HEK293 (cell line): ENCODE measurements around the gene TNFRSF14.

Experiments used
- ZNF174 ChIP-seq: fragments of 450-650 bp; formaldehyde crosslinking; IDR thresholded peaks from 2 replicates; pipeline ENCODE4 v1.5.0; 2017; ENCODE audit warnings: missing biosample characterization, mild to moderate bottlenecking, missing genetic modification characterization
- ZNF19 ChIP-seq: fragments of 450-650 bp; formaldehyde crosslinking; IDR thresholded peaks from 2 replicates; pipeline ENCODE4; 2016; ENCODE audit warnings: missing biosample characterization, missing genetic modification characterization, low read depth
- ZNF354C ChIP-seq: fragments of 450-650 bp; formaldehyde crosslinking; IDR thresholded peaks from 2 replicates; pipeline ENCODE4 v1.5.1; 2016; ENCODE audit warnings: missing biosample characterization, missing genetic modification characterization, low read depth, borderline replicate concordance
- ZNF521 ChIP-seq: fragments of 450-650 bp; formaldehyde crosslinking; IDR thresholded peaks from 2 replicates; pipeline ENCODE4 v1.5.1; 2017; ENCODE audit warnings: missing biosample characterization, mild to moderate bottlenecking, missing genetic modification characterization
- ZNF571 ChIP-seq: fragments of 450-650 bp; formaldehyde crosslinking; IDR thresholded peaks from 2 replicates; pipeline ENCODE4 v1.5.0; 2017; ENCODE audit warnings: missing biosample characterization, missing genetic modification characterization
- ZNF785 ChIP-seq: fragments of 450-650 bp; formaldehyde crosslinking; IDR thresholded peaks from 2 replicates; pipeline ENCODE4 v1.5.1; 2016; ENCODE audit warnings: missing biosample characterization, missing genetic modification characterization
- ZSCAN16 ChIP-seq: fragments of 450-650 bp; formaldehyde crosslinking; IDR thresholded peaks from 2 replicates; pipeline ENCODE4 v1.5.1; 2016; ENCODE audit warnings: missing biosample characterization, missing genetic modification characterization
- TF ChIP-seq, protein P1 (sequence below): fragments of 450-650 bp; formaldehyde crosslinking; IDR thresholded peaks from 2 replicates; pipeline ENCODE4 v1.5.1; 2016; ENCODE audit warnings: missing biosample characterization, missing genetic modification characterization
- TF ChIP-seq, protein P2 (sequence below): fragments of 450-650 bp; formaldehyde crosslinking; IDR thresholded peaks from 2 replicates; pipeline ENCODE4; 2016; ENCODE audit warnings: missing biosample characterization, missing genetic modification characterization
- TF ChIP-seq, protein P3 (sequence below): fragments of 450-650 bp; formaldehyde crosslinking; IDR thresholded peaks from 2 replicates; pipeline ENCODE4 v1.5.1; 2016; ENCODE audit warnings: missing biosample characterization, missing genetic modification characterization, borderline replicate concordance
- TF ChIP-seq, protein P4 (sequence below): fragments of 450-650 bp; formaldehyde crosslinking; IDR thresholded peaks from 2 replicates; pipeline ENCODE4 v1.5.1; 2016; ENCODE audit warnings: missing biosample characterization, missing genetic modification characterization
- TF ChIP-seq, protein P5 (sequence below): IDR thresholded peaks from 2 replicates; pipeline ENCODE4 v1.6.1; 2011; ENCODE audit warnings: mild to moderate bottlenecking, low read depth, low read length, borderline replicate concordance
- TF ChIP-seq, protein P6 (sequence below): fragments of 450-650 bp; formaldehyde crosslinking; IDR thresholded peaks from 2 replicates; pipeline ENCODE4 v1.5.1; 2016; ENCODE audit warnings: missing biosample characterization, missing genetic modification characterization
- TF ChIP-seq, protein P7 (sequence below): fragments of 450-650 bp; formaldehyde crosslinking; IDR thresholded peaks from 2 replicates; pipeline ENCODE4 v1.5.1; 2016; ENCODE audit warnings: missing biosample characterization, missing genetic modification characterization, low read depth
- TF ChIP-seq, protein P8 (sequence below): fragments of 450-650 bp; formaldehyde crosslinking; IDR thresholded peaks from 2 replicates; pipeline ENCODE4 v1.5.1; 2016; ENCODE audit warnings: missing biosample characterization, missing genetic modification characterization

Gene TNFRSF14

DNA sequence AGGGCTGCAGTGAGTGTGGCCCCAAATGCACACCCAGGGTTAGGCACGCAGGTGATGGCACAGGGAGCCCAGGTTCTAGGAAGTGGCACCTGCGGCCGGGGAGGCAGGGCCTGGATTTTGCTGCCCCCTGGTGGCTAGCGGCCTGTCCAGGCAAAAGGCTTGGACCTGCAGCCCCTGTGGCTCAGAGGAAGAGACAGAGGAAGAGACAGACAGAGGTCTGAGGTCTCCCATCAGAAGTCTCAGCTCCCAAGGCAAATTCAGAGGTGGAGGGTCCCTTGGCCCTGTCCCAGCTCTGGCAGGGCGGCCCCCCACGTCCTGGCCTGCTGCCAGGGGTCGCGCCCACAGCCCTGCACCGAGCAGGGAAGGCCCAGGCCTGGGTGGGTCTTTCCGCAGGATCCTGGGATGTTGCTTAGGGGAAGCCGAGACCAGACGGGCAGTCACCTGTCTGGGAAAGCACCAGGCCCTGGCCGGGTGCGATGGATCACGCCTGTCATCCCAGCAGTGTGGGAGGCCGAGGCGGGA is 8.0 kb upstream of the TNFRSF14 start (continued):
- TF ChIP-seq ZNF354C (tag by site-specific recombination): no peak
- TF ChIP-seq, protein P1, sequence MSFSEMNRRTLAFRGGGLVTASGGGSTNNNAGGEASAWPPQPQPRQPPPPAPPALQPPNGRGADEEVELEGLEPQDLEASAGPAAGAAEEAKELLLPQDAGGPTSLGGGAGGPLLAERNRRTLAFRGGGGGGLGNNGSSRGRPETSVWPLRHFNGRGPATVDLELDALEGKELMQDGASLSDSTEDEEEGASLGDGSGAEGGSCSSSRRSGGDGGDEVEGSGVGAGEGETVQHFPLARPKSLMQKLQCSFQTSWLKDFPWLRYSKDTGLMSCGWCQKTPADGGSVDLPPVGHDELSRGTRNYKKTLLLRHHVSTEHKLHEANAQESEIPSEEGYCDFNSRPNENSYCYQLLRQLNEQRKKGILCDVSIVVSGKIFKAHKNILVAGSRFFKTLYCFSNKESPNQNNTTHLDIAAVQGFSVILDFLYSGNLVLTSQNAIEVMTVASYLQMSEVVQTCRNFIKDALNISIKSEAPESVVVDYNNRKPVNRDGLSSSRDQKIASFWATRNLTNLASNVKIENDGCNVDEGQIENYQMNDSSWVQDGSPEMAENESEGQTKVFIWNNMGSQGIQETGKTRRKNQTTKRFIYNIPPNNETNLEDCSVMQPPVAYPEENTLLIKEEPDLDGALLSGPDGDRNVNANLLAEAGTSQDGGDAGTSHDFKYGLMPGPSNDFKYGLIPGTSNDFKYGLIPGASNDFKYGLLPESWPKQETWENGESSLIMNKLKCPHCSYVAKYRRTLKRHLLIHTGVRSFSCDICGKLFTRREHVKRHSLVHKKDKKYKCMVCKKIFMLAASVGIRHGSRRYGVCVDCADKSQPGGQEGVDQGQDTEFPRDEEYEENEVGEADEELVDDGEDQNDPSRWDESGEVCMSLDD (tag by site-specific recombination): peak; percentile 40; the same call in 1 of the 2 replicates
- TF ChIP-seq ZNF785 (tag by site-specific recombination): no peak
- no peak for TF ChIP-seq ZNF571
- TF ChIP-seq, protein P2, sequence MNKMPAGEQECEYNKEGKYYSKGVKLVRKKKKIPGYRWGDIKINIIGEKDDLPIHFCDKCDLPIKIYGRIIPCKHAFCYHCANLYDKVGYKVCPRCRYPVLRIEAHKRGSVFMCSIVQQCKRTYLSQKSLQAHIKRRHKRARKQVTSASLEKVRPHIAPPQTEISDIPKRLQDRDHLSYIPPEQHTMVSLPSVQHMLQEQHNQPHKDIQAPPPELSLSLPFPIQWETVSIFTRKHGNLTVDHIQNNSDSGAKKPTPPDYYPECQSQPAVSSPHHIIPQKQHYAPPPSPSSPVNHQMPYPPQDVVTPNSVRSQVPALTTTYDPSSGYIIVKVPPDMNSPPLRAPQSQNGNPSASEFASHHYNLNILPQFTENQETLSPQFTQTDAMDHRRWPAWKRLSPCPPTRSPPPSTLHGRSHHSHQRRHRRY (tag by site-specific recombination): no peak
- TF ChIP-seq, protein P3, sequence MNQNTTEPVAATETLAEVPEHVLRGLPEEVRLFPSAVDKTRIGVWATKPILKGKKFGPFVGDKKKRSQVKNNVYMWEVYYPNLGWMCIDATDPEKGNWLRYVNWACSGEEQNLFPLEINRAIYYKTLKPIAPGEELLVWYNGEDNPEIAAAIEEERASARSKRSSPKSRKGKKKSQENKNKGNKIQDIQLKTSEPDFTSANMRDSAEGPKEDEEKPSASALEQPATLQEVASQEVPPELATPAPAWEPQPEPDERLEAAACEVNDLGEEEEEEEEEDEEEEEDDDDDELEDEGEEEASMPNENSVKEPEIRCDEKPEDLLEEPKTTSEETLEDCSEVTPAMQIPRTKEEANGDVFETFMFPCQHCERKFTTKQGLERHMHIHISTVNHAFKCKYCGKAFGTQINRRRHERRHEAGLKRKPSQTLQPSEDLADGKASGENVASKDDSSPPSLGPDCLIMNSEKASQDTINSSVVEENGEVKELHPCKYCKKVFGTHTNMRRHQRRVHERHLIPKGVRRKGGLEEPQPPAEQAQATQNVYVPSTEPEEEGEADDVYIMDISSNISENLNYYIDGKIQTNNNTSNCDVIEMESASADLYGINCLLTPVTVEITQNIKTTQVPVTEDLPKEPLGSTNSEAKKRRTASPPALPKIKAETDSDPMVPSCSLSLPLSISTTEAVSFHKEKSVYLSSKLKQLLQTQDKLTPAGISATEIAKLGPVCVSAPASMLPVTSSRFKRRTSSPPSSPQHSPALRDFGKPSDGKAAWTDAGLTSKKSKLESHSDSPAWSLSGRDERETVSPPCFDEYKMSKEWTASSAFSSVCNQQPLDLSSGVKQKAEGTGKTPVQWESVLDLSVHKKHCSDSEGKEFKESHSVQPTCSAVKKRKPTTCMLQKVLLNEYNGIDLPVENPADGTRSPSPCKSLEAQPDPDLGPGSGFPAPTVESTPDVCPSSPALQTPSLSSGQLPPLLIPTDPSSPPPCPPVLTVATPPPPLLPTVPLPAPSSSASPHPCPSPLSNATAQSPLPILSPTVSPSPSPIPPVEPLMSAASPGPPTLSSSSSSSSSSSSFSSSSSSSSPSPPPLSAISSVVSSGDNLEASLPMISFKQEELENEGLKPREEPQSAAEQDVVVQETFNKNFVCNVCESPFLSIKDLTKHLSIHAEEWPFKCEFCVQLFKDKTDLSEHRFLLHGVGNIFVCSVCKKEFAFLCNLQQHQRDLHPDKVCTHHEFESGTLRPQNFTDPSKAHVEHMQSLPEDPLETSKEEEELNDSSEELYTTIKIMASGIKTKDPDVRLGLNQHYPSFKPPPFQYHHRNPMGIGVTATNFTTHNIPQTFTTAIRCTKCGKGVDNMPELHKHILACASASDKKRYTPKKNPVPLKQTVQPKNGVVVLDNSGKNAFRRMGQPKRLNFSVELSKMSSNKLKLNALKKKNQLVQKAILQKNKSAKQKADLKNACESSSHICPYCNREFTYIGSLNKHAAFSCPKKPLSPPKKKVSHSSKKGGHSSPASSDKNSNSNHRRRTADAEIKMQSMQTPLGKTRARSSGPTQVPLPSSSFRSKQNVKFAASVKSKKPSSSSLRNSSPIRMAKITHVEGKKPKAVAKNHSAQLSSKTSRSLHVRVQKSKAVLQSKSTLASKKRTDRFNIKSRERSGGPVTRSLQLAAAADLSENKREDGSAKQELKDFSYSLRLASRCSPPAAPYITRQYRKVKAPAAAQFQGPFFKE (tag by site-specific recombination): no peak
- TF ChIP-seq ZNF19: no peak
- TF ChIP-seq, protein P4, sequence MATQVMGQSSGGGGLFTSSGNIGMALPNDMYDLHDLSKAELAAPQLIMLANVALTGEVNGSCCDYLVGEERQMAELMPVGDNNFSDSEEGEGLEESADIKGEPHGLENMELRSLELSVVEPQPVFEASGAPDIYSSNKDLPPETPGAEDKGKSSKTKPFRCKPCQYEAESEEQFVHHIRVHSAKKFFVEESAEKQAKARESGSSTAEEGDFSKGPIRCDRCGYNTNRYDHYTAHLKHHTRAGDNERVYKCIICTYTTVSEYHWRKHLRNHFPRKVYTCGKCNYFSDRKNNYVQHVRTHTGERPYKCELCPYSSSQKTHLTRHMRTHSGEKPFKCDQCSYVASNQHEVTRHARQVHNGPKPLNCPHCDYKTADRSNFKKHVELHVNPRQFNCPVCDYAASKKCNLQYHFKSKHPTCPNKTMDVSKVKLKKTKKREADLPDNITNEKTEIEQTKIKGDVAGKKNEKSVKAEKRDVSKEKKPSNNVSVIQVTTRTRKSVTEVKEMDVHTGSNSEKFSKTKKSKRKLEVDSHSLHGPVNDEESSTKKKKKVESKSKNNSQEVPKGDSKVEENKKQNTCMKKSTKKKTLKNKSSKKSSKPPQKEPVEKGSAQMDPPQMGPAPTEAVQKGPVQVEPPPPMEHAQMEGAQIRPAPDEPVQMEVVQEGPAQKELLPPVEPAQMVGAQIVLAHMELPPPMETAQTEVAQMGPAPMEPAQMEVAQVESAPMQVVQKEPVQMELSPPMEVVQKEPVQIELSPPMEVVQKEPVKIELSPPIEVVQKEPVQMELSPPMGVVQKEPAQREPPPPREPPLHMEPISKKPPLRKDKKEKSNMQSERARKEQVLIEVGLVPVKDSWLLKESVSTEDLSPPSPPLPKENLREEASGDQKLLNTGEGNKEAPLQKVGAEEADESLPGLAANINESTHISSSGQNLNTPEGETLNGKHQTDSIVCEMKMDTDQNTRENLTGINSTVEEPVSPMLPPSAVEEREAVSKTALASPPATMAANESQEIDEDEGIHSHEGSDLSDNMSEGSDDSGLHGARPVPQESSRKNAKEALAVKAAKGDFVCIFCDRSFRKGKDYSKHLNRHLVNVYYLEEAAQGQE (tag by site-specific recombination): 0 out of 2 replicates have a peak, but pooled peaks have one; percentile 15
- TF ChIP-seq, protein P5, sequence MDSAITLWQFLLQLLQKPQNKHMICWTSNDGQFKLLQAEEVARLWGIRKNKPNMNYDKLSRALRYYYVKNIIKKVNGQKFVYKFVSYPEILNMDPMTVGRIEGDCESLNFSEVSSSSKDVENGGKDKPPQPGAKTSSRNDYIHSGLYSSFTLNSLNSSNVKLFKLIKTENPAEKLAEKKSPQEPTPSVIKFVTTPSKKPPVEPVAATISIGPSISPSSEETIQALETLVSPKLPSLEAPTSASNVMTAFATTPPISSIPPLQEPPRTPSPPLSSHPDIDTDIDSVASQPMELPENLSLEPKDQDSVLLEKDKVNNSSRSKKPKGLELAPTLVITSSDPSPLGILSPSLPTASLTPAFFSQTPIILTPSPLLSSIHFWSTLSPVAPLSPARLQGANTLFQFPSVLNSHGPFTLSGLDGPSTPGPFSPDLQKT: no peak
- no peak for TF ChIP-seq ZNF521 (tag by site-specific recombination)
- TF ChIP-seq, protein P6, sequence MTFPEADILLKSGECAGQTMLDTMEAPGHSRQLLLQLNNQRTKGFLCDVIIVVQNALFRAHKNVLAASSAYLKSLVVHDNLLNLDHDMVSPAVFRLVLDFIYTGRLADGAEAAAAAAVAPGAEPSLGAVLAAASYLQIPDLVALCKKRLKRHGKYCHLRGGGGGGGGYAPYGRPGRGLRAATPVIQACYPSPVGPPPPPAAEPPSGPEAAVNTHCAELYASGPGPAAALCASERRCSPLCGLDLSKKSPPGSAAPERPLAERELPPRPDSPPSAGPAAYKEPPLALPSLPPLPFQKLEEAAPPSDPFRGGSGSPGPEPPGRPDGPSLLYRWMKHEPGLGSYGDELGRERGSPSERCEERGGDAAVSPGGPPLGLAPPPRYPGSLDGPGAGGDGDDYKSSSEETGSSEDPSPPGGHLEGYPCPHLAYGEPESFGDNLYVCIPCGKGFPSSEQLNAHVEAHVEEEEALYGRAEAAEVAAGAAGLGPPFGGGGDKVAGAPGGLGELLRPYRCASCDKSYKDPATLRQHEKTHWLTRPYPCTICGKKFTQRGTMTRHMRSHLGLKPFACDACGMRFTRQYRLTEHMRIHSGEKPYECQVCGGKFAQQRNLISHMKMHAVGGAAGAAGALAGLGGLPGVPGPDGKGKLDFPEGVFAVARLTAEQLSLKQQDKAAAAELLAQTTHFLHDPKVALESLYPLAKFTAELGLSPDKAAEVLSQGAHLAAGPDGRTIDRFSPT (tag by site-specific recombination): peak; percentile 63; the same call in 1 of the 2 replicates
- TF ChIP-seq, protein P7, sequence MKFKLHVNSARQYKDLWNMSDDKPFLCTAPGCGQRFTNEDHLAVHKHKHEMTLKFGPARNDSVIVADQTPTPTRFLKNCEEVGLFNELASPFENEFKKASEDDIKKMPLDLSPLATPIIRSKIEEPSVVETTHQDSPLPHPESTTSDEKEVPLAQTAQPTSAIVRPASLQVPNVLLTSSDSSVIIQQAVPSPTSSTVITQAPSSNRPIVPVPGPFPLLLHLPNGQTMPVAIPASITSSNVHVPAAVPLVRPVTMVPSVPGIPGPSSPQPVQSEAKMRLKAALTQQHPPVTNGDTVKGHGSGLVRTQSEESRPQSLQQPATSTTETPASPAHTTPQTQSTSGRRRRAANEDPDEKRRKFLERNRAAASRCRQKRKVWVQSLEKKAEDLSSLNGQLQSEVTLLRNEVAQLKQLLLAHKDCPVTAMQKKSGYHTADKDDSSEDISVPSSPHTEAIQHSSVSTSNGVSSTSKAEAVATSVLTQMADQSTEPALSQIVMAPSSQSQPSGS (tag by site-specific recombination): no peak
- TF ChIP-seq, protein P8, sequence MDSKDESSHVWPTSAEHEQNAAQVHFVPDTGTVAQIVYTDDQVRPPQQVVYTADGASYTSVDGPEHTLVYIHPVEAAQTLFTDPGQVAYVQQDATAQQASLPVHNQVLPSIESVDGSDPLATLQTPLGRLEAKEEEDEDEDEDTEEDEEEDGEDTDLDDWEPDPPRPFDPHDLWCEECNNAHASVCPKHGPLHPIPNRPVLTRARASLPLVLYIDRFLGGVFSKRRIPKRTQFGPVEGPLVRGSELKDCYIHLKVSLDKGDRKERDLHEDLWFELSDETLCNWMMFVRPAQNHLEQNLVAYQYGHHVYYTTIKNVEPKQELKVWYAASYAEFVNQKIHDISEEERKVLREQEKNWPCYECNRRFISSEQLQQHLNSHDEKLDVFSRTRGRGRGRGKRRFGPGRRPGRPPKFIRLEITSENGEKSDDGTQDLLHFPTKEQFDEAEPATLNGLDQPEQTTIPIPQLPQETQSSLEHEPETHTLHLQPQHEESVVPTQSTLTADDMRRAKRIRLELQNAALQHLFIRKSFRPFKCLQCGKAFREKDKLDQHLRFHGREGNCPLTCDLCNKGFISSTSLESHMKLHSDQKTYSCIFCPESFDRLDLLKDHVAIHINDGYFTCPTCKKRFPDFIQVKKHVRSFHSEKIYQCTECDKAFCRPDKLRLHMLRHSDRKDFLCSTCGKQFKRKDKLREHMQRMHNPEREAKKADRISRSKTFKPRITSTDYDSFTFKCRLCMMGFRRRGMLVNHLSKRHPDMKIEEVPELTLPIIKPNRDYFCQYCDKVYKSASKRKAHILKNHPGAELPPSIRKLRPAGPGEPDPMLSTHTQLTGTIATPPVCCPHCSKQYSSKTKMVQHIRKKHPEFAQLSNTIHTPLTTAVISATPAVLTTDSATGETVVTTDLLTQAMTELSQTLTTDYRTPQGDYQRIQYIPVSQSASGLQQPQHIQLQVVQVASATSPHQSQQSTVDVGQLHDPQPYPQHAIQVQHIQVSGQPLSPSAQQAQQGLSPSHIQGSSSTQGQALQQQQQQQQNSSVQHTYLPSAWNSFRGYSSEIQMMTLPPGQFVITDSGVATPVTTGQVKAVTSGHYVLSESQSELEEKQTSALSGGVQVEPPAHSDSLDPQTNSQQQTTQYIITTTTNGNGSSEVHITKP (tag by site-specific recombination): no peak
- no peak for TF ChIP-seq ZNF174 (tag by site-specific recombination)
- no peak for TF ChIP-seq ZSCAN16 (tag by site-specific recombination)
